ENCODE results near the gene SEBOX.

GRCh38 chr17:28370035-28370743, 5.2 kb upstream of the SEBOX start, which contains the start of gene VTN:
- TF ChIP-seq CTCF (IDR thresholded peaks at IDR 0.05) = no peak
- no peak for TF ChIP-seq POLR2A (IDR thresholded peaks at IDR 0.05)
